HG03108 (cell line): Measurements from ENCODE around the gene NOL4L.
A peak's percentile ranks its signal among the peaks of the same experiment; 100 is the strongest.

Source experiments
- ATAC-seq: cut with Tn5 transposase; IDR thresholded peaks from one replicate; pipeline ENCODE4 v1.9.1; 2021; ENCODE audit warnings: moderate library complexity; ENCODE audit not compliant: unreplicated experiment

NOL4L gene

GRCh38 chr20:32488066-32488838, 96.9 kb downstream of the NOL4L start:
- no peak for ATAC-seq

GRCh38 chr20:32487381-32487780, 97.8 kb downstream of the NOL4L start:
- no peak for ATAC-seq

DNA sequence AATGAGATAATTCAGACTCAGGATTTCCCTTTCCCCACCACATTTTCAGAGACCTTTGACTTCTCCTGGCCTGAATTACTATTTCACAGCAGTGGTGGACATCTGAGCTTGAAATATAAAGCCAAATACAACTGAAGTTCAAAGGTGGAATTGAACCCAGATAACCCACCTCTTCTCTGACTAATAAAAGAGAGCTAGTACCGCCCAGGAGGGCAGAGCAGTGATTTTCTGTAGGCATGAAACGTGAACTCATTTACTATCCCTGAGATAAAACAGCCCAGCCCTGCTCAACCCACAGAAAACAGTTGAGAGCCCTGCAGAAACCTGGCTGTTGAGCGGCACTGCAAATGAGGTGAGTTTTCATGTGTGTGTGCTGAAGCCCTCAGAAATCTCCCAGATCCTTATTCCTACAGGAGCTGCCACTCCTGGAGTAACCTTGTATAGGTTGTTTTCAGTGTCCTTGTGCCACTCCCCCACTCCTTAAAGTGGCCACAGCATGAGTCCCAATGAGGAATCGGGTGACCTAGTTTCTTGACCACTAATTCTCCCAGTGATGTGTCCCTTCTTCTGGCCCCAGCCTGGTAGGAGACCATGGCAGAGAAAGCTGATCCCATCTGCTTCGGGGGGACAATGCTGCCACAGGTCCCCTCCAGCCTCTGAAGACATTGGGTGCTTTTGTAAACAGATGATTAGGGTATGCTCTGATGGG, 99.2 kb downstream of the NOL4L start:
- ATAC-seq: no peak

DNA sequence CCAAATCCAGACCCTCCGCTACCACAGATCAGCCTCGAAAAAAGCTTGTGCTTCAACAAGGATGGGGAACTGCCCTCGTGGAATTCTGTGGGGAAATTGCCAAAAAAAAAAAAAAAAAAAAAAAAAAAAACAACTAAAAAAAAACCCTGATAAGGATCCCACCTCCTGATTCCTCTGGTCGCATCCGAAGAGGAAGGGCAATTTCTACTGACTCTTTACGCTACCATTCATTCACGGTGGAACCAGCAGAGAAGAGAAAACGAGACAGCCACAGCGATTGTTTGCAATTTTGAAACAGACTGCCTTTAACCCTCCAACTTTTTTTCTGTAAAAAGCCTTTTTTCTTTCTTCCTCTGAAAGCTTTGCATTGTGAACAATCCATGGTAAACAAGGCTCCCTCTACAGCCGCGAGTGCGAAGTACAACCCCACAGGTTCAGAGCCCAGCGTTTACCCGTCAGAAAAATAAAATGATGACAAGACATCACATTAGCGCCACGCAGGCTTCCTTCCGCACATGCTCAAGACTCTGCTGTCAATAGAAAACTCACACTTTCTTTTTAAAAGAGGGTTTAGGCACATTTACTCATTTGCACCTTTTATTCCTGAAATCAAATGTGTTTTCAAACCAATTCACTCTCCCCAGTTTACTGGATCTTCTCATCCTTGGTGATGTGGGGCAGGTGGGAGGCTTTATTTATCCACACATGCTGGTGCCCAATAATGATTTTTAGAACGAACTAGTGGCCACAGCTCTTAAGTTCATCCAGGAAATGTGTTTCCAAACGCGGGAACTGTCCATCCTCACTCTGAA, 100.0 kb downstream of the NOL4L start:
- peak; percentile 51 for ATAC-seq

DNA sequence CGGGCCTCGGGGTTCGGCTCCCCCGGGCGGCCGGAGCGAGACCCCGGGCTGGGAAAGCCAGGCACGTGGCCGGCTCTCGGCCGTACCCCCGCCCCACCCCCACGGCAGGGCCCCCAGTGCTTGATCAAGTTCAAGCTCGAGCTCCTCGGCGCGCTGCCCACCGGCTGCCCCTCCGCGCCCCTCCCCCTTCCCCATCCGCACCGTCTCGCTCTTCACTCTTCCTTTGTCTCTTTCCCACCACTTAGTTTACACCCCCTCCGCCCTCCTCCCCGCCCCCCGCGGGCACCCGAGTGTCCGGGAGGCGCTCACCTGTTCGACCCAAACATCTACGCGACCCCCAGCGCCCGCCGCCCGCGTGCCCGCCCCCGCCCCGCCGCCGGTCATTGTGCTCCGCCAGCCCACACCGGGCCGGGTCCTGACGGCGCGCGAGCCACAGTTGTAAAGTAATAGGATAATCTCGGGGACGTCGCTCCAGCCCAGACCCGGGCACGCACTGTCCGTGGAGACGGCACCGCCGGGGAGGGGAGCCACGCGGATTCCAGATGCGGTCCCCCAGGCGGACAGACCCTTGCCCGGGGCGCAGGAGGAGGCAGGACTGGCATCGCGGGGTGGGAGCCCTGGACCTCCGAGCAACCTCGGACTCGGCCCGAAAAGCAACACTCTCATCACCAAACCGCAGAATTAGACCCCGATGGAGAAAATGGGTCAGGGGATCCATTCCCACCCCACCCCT, 100.7 kb downstream of the NOL4L start:
- no peak for ATAC-seq

DNA sequence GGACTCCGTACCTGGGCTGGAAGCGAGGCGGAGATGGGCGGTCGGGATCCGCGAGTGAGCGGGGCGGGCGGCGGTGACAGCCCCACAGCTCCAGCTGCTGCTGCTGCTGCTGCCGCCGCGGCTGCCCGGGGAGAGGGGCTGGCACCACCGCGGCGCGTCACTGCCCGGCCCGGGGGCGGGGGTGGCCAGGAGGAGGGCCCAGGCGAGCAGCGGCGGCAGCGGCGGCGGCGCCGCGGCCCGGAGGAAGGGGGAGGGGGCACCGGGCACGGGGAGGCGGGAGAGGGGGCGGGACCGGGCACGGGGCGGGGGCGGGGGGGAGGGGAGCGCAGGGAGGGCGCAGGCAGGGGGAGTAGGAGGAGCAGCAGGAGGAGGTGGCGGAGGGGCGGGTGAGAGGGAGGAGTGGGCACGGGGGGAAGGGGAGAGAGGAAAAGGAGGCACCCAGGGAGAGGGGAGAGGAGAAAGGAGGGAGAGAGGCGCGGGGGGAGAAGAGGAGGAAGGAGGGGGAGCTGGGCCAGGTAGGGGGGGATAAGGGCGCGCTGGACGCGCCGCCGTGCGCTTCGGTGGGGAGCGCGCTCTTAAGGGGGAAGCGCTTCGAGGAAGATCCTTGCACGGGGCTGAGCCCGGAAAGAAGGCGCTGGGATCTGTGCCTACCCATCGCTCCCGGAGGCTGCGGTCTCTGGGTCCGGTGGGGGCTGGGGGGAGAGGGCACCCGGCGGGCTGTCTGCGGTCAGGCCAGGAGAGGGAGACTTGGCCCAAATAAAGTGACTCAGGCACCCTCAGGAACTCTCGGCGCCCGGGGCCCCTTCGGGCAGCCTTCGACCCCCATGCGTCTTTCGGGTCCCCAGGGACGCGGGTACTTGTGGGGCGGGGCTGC, 101.5 kb downstream of the NOL4L start:
- ATAC-seq: no peak

DNA sequence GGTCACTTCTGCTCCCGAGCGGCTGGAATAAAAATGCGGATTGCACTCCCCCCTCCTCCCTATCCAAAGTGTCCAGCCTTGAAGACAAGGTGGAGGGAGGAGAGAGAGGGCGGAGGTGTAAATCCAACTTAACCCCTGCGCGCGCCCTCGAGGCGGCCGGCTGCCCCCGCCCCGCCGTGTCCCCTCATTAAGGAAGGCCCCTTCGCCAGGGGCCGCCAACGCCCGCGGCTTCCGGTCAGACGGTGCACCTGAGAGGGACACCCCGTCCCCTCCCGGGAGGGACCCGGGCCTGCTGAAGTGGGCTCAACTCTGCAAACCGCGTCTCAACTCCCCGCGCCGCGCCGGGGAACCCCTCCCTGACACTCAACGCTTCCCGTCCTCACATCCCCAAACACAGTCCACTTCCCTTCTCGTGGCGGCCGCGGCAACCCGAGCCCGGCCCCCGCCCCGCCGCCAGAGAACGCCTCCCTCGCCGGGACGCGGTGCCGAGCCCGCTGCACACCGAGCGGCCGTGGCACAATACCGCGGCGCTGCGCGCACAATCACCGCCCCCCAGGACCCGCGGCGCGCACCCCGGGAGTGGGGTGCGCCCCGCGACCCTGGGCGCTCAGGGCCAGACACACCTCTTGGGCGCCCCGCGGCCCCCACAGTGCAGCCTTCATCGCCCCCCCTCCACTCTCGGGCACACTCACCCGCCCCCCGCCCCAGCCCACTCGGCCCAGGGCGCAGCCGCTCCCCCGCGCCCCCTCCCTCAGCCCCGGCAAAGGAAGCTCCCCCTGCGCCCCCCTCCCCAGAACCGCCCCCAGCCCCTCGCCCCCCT, 102.5 kb downstream of the NOL4L start:
- no peak for ATAC-seq

DNA sequence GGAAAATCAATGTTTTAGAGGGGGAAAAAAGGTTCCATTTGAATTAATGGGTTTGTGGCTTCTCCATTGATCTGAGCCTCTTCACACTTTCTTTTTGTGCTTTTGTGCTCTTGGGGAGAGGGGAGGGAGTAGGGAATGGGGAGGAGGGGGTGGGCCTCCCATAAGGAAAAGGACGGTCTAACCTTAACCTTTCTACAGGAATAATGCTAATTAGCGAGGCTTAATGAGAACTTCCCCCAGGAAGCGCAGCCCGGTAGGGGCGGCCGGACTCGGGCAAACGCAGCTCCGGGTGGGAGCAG, 103.0 kb downstream of the NOL4L start:
- ATAC-seq: no peak

DNA sequence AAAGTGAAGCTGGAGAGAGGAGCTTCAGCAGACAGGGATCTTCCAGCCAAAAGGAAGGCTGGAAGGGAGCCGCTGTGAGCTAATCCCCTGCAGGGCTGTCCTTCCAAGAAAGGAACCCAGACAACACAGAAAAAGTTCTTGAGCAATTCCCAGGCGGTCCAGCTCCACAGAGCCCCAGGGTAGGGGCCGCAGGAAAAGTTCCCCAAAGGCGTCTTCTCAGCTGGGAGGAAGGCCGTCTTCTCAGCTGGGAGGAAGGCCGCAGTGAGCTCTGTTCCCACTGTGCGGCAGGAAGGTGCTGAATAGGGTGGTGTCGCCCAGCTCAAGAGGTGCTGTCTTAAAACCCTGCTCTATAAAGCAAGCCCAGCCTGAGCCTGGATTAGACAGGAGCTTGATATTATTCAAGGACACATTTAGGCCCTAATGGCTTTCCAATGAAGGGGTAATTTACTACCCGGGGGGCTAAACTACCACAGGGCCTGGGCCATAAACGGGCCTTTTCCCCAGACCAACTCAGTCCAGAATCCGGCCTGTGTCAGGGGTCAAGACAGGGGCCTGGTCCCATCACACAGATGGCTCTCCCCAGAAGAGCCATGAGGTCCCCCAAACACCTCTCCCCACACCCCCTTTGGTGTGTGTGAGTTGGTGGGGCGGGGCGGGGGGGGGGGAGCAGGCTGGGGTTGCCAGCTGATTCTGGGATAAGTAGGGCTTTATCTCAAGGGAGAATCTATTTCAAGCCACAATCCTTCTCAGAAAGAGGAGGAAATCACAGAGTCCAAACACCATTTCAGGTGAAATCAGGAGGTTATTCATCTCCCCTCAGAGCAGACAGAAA, 103.6 kb downstream of the NOL4L start:
- ATAC-seq: no peak

- ATAC-seq: no peak
Observed at GRCh38 chr20:32480371-32481241, 104.5 kb downstream of the NOL4L start.

GRCh38 chr20:32479697-32480171, 105.4 kb downstream of the NOL4L start:
- ATAC-seq: no peak

DNA sequence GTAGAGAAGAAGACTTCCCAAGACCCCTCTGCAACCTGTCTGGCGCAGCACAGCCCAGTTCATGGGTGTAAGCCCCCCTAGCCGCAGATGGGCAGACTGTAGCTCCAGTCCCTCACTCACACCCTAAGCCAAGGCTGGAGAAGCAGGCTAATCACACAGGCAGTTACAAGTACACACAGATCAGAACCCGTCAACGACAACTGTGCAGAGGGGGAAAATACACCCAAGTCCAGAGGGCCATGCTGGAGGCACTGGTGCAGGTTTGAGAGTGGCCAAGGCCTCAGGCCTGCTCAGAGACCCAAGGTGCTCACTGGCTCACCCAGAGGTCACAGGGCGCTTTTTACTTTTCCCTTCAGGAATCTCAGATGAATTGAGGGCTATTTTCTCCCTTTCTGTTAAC, 106.1 kb downstream of the NOL4L start:
- no peak for ATAC-seq

DNA sequence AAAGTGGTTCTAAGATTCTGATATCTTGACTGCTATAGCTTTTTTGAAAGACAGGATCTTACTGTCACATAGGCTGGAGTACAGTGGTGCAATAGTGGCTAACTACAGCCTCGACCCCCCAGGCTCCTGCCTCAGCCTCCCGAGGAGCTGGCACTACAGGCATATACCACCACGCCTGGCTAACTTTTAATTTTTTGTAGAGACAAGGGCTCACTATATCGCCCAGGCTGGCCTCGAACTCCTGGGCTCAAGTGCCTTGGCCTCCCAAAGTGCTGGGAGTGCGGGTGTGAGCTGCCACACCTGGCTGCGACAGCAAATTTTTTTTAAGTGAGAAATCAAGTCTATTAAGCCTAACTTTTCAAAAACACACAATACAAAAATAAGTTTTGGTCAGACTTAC, 106.6 kb downstream of the NOL4L start:
- no peak for ATAC-seq

DNA sequence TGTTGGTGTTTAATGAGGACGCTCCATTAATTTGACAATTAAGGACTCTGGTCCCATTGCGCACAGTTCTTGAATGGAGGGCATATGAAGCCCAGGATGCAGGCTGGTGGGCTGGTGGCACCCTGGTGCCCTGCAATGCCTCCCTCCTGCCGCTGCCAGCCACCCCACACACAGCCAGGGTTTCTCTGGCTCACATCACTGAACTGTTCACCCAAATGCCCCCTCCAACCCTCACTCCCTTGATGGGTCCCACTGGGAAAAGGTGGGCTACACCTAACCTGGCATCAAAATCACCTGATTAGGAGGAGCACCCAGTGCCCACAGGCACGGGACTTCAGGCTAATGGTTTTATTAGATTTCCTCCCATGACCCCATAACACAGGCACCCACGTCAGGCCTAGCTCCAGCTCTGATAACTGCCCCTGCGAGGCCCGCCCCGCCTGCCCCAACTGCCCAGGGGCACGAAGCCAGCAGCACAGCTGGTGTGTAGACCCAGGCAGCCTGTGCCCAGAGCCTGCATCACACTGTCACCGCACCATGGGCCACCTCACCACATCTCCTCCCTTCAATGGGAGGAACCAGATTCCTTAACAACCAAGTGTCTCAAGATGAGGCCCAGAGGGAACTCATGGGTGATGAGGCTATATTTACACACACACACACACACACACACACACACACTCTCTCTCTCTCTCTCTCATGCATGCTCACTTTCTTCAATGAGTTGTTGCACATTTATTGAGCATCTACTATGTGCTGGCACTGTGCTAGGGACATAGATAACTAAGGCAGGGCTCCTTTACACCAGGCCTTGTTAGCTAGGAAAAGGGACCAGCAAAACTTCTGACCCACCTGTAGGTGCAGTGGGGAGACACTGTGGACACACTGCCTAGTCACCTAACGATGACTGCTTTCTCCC, 107.3 kb downstream of the NOL4L start:
- no peak for ATAC-seq

DNA sequence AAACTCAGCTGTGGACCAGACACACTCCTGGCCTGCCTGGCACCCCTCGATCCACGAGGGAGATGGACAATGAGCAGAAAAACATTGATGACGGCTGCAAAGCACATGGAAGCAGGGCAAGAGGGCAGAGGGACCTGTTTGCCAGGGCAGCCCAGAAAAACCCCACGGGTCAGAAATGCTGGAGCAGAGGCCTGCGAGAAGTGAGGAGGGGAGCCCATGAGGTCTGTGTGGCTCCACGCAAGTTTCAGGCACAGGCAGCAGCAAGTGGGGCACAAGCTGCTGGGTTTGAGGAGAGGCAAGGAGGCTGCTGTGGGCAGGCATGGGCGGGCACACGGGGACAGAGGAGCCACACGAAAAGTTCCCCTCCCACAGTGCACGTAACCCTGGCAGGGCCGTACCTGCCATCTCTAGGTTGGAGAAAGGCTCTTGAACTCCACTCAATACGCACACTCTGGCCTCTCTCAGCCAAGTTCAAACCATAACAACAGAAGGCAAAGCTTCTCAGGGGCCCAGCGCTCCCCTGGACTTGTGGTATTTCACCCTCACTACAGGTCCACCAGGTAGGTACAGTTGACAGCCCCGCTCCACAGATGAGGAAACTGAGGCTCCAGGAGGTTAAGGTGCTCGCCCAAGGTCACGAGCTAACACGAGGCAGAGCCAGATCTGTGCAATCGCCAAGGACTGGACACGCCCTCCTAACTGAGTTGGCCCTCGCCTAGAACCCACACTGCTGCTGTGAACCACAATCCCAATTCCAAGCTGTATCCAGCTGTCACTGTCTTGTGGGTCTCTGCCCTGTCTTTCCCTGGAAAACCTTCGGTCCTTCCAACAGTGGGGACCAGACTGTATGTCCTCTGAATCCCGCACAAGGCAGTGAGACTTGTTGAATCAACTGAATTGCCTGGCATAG, 108.2 kb downstream of the NOL4L start:
- ATAC-seq: no peak
